DND-41 (cell line): ENCODE data around the gene SLC27A4.

Experiments used
- ATAC-seq: fragments of 200-7000 bp; cut with Tn5 transposase; 3 replicates; pipeline ENCODE4 v1.9.1; 2021; ENCODE audit warnings: low read depth; ENCODE audit not compliant: insufficient read depth
- DNase-seq: peaks from one replicate; pipeline ENCODE4 v3.0.0-alpha.2; 2020
- H2AFZ ChIP-seq: 2 replicates; pipeline ENCODE4 v1.6.0; 2012; ENCODE audit warnings: low read depth, low read length
- H3K27ac ChIP-seq: 2 replicates; pipeline ENCODE4 v1.5.1; 2012; ENCODE audit warnings: low read length, inconsistent platforms
- H3K27me3 ChIP-seq: fragments of 200-600 bp; sonication (generic); 2 replicates; pipeline ENCODE4 v1.6.0; 2012; ENCODE audit warnings: low read length, mild to moderate bottlenecking, inconsistent platforms; ENCODE audit not compliant: insufficient read depth, poor library complexity
- H3K36me3 ChIP-seq: 2 replicates; pipeline ENCODE4 v1.5.1; 2012; ENCODE audit warnings: low read length, inconsistent platforms; ENCODE audit not compliant: insufficient read depth
- H3K4me1 ChIP-seq: 2 replicates; pipeline ENCODE4 v1.5.1; 2012; ENCODE audit warnings: mild to moderate bottlenecking, low read length; ENCODE audit not compliant: insufficient read depth
- H3K4me2 ChIP-seq: 2 replicates; pipeline ENCODE4 v1.6.0; 2012; ENCODE audit warnings: mild to moderate bottlenecking, moderate library complexity, low read length, inconsistent platforms; ENCODE audit not compliant: insufficient read depth
- H3K4me3 ChIP-seq, 2 experiments: fragments of 200-600 bp in 1 of 2; shearing (Covaris generic) in 1 of 2; 2 replicates each; pipeline ENCODE4 v1.5.1; 2012 to 2016; ENCODE audit warnings: inconsistent platforms in 2 of 2, low read length in 2 of 2, mild to moderate bottlenecking in 2 of 2, low read depth in 1 of 2, moderate library complexity in 1 of 2
- H3K79me2 ChIP-seq: 2 replicates; pipeline ENCODE4 v1.6.0; 2012; ENCODE audit warnings: low read length, inconsistent platforms; ENCODE audit not compliant: insufficient read depth
- H3K9ac ChIP-seq: 2 replicates; pipeline ENCODE4 v1.6.0; 2012; ENCODE audit warnings: low read depth, mild to moderate bottlenecking, inconsistent platforms, low read length, moderate library complexity
- H3K9me3 ChIP-seq: 2 replicates; pipeline ENCODE4 v1.5.1; 2012; ENCODE audit warnings: low read length, moderate library complexity, mild to moderate bottlenecking, inconsistent platforms; ENCODE audit not compliant: insufficient read depth, severe bottlenecking
- H4K20me1 ChIP-seq: 2 replicates; pipeline ENCODE4 v1.6.0; 2012; ENCODE audit warnings: low read length; ENCODE audit not compliant: insufficient read depth
- CTCF ChIP-seq: IDR thresholded peaks from 2 replicates; pipeline ENCODE4 v1.5.1; 2012; ENCODE audit warnings: borderline replicate concordance, low read length, moderate library complexity, mild to moderate bottlenecking; ENCODE audit not compliant: poor library complexity, severe bottlenecking; ENCODE audit errors: extremely low read depth
- EZH2 ChIP-seq: IDR thresholded peaks from 3 replicates; pipeline ENCODE4 v1.6.1; 2012; ENCODE audit warnings: borderline replicate concordance, low read depth, mild to moderate bottlenecking, moderate library complexity, low read length, inconsistent platforms; ENCODE audit not compliant: severe bottlenecking

Gene SLC27A4

DNA sequence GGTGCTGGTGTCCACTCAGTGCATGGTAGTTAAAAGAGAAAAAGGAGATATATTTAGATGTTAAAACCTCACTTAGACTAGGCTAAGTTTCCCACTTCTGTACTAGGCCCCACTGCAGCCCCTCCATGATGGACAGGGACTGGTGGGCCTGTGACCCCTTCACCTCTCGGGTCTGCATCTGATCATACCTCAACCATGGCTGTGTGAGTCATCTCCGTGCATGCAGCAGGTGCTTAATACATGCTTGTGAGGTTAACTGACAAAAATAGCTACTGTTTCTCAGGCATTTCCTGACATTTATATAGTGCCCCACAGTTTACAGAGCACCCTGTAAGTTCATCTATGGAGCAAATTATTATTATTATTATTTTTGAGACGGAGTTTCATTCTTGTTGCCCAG, 22.4 kb downstream of the SLC27A4 start:
- Histone ChIP-seq H3K9me3 (no peaks in the 10 kb centered on the region), H3K4me3 (no peak overlapping the region), H4K20me1 (no peaks in the 10 kb centered on the region), H3K27ac (no peak overlapping the region), H2AFZ (no peak overlapping the region), H3K9ac (no peak overlapping the region), H3K4me2 (no peak overlapping the region), H3K79me2 (no peaks in the 10 kb centered on the region), H3K27me3 (no peaks in the 10 kb centered on the region), H3K4me1 (peaks cover 17% of the 10 kb centered on the region), H3K36me3 (peaks cover 11% of the 10 kb centered on the region)
- ATAC-seq = no peak
- TF ChIP-seq CTCF = no peak
- TF ChIP-seq EZH2 = no peak
- DNase-seq = no peak

DNA sequence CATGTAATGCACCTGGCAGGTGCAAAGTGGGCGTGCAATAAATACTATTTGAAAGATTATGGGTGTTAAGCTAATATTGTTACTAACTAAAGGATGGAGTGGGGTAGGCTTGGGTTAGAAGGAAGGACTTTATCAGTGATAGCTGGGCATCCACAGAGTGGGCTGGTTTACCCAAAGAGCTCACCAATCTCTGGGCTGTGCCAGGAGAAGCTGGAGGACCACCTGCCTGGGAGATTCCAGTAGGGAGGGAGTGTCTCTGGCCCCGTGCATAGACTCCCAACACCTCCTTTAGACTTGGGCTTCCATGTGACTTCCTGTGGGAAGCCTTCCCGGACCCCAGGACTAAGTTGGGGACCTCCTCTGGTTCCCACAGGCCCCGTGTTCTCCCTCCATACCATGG, 25.2 kb downstream of the SLC27A4 start:
- TF ChIP-seq CTCF (no peak), EZH2 (no peak)
- ATAC-seq (no peak), DNase-seq (no peak)
- H3K4me1 ChIP-seq = peaks cover 23% of the 10 kb centered on the region
- H3K36me3 ChIP-seq = 0 out of 2 replicates have a peak, but pooled peaks cover 3% of the 10 kb centered on the region
- peak overlapping the region; percentile 75 for H2AFZ ChIP-seq
- H3K4me2 ChIP-seq = peak overlapping the region; percentile 67
- no peaks in the 10 kb centered on the region for H3K27me3 ChIP-seq
- peak overlapping the region; percentile 5 to 54; a peak in 3 of 4 replicates for H3K4me3 ChIP-seq
- peak overlapping the region; percentile 81 for H3K27ac ChIP-seq
- peak overlapping the region; percentile 68 for H3K9ac ChIP-seq
- H4K20me1 ChIP-seq = no peaks in the 10 kb centered on the region
- H3K79me2 ChIP-seq = peaks cover 2% of the 10 kb centered on the region; the same call in 1 of the 2 replicates
- H3K9me3 ChIP-seq = no peaks in the 10 kb centered on the region

GRCh38 chr9:128369024-128369706, 28.8 kb downstream of the SLC27A4 start:
- H3K9ac ChIP-seq = no peak overlapping the region
- no peak overlapping the region for H3K4me2 ChIP-seq
- H4K20me1 ChIP-seq = peaks cover 10% of the 10 kb centered on the region; the same call in 1 of the 2 replicates
- no peak overlapping the region for H3K4me3 ChIP-seq
- H3K36me3 ChIP-seq = peaks cover 4% of the 10 kb centered on the region
- no peak for TF ChIP-seq CTCF
- no peak for TF ChIP-seq EZH2
- H3K9me3 ChIP-seq = no peaks in the 10 kb centered on the region
- no peaks in the 10 kb centered on the region for H3K27me3 ChIP-seq
- DNase-seq (no peak), ATAC-seq (no peak)
- peaks cover 36% of the 10 kb centered on the region for H3K79me2 ChIP-seq
- H2AFZ ChIP-seq = no peak overlapping the region
- peaks cover 44% of the 10 kb centered on the region for H3K4me1 ChIP-seq
- H3K27ac ChIP-seq = no peak overlapping the region
